Spleen (tissue), 11 donors: ENCODE measurements around the gene NECTIN1. TPM values are rescaled to one million over a fixed set of nuclear protein-coding genes. Genes with fewer than 3 reads are reported as not detected.
A peak's percentile ranks its signal among the peaks of the same experiment; 100 is the strongest.

Experiments used
- DNase-seq: peaks from one replicate; pipeline ENCODE4 v3.0.0-alpha.2; 2020
- H3K27ac ChIP-seq, 8 donors: fragments of 200-600 bp; sonication (generic) in 7 of 8; 1 replicate in 4 of 8; 2 replicates in 4 of 8; pipeline versions ENCODE4 v1.5.0 to v1.8.0; 2016 to 2021; ENCODE audit warnings: inconsistent platforms in 4 of 8, mild to moderate bottlenecking in 4 of 8, moderate library complexity in 1 of 8
- H3K27me3 ChIP-seq, 7 donors: fragments of 200-600 bp; sonication (generic) in 6 of 7; replicated peaks in 1 of 7; 1 replicate in 4 of 7; 2 replicates in 3 of 7; pipeline versions ENCODE4 v1.5.0 to v1.8.0; 2016 to 2021; ENCODE audit warnings: inconsistent platforms in 3 of 7, mild to moderate bottlenecking in 1 of 7
- H3K36me3 ChIP-seq, 6 donors: fragments of 200-600 bp; sonication (generic) in 5 of 6; 1 replicate in 4 of 6; 2 replicates in 2 of 6; pipeline versions ENCODE4 v1.5.0 to v1.8.0; 2016 to 2021; ENCODE audit warnings: inconsistent platforms in 2 of 6
- H3K4me1 ChIP-seq, 6 donors: fragments of 200-600 bp; sonication (generic) in 5 of 6; 1 replicate in 3 of 6; 2 replicates in 3 of 6; pipeline versions ENCODE4 v1.5.0 to v1.8.0; 2016 to 2021; ENCODE audit warnings: inconsistent platforms in 3 of 6
- H3K4me3 ChIP-seq, 8 donors: fragments of 200-600 bp; sonication (generic) in 7 of 8; 1 replicate in 4 of 8; 2 replicates in 4 of 8; pipeline versions ENCODE4 v1.5.0 to v1.8.0; 2016 to 2021; ENCODE audit warnings: inconsistent platforms in 4 of 8, mild to moderate bottlenecking in 4 of 8, moderate library complexity in 2 of 8
- H3K9me3 ChIP-seq, 8 donors: fragments of 200-600 bp; sonication (generic) in 7 of 8; 1 replicate in 4 of 8; 2 replicates in 4 of 8; pipeline versions ENCODE4 v1.5.0 to v1.8.0; 2016 to 2021; ENCODE audit warnings: inconsistent platforms in 4 of 8
- CTCF ChIP-seq, 11 experiments: fragments of 200-600 bp in 7 of 11; fragments of 450-650 bp in 4 of 11; sonication (generic) in 4 of 11; IDR thresholded peaks in 8 of 11; conservative IDR thresholded peaks in 3 of 11; 1 replicate in 7 of 11; 2 replicates in 4 of 11; pipeline versions ENCODE4 v1.4.0 to v1.8.0; 2016 to 2021; ENCODE audit warnings: antibody characterized with exemption in 11 of 11, inconsistent platforms in 4 of 11, mild to moderate bottlenecking in 1 of 11
- POLR2A ChIP-seq, 3 donors: fragments of 450-650 bp; IDR thresholded peaks; one replicate each; pipeline ENCODE4 v1.5.1; 2017; ENCODE audit warnings: antibody characterized with exemption in 3 of 3, mild to moderate bottlenecking in 1 of 3
- POLR2AphosphoS5 ChIP-seq, 3 donors: sonication (generic); formaldehyde crosslinking; IDR thresholded peaks; one replicate each; pipeline ENCODE4 v1.5.1; 2017; ENCODE audit warnings: antibody characterized with exemption in 3 of 3
- WGBS, 5 donors: extraction: QIAGEN DNeasy Blood & Tissue Kit in 3 of 5; methylation state at CpG; one replicate each; pipeline versions ENCODE4 v1.1.5 to v1.1.7; 2013 to 2018; 5-methylcytosine and 5-hydroxymethylcytosine counted together
- intact Hi-C: fragments of 100-400 bp; cut with DNase I; formaldehyde crosslinking; loops from one replicate; pipeline ENCODE4 v1.15.0; 2023; ENCODE audit warnings: low total_unique reads
- polyA plus RNA-seq, 3 donors: library from polyadenylated mRNA; stranded (reverse); fragments of 200-250 nt; gene quantifications; one replicate each; pipeline ENCODE4 v1.2.1, GENCODE V29; 2013
- total RNA-seq, 7 donors: library from RNA; depleted of rRNA in 3 of 7; stranded (reverse); fragments of >200 nt in 3 of 7; fragmentation: NEBNext Ultra II Directional in 4 of 7; extraction: Animal tissue kit (Norgen Biotek cat#: 25700) in 4 of 7; gene quantifications; one replicate each; pipeline versions ENCODE4 v1.1.0 to v1.2.1, GENCODE V29; 2016 to 2021
- donor health status: healthy with polysubstance abuse.
- donor health status: DM: no; HTN: no; CAD: no; lungs with moderate emphysema.
- donor health status: DM: no; HTN: no; CAD: no.
- donor health status: Bipolar disorder and iron deficiency.
- donor health status: healthy.
- donor health status: DM: no; HTN: no; CAD: no.
- donor health status: DM: yes; HTN: yes; CAD: no.

The NECTIN1 gene
- total and polyA plus RNA-seq, 10 donors = 0.67 to 16.2 (median 5.8) TPM

- 0 to 1% (median 1%) methylated on average over 12 to 48 of the region's 48 CpGs for WGBS, 5 donors
- Histone ChIP-seq H3K9me3 (no peaks in the 10 kb centered on the region), H3K27ac (peak overlapping the region in 7 of 8 donors; percentile 77 to 91 (median 88)), H3K4me1 (peaks cover 9 to 54% (median 41%) of the 10 kb centered on the region in 6 donors), H3K27me3 (peaks cover 0 to 35% (median 12%) of the 10 kb centered on the region in 7 donors), H3K36me3 (no peaks in the 10 kb centered on the region), H3K4me3 (peak overlapping the region; percentile 64 to 96 (median 84))
- intact Hi-C loops = no loop called here
- peak in 3 of 11 experiments; percentile 14 to 28 (median 25) for TF ChIP-seq CTCF (IDR thresholded peaks at IDR 0.05 in 8 of 11, conservative IDR thresholded peaks at IDR 0.05 in 3 of 11)
- no peak for TF ChIP-seq POLR2A (IDR thresholded peaks at IDR 0.05)
- DNase-seq = peak; percentile 90
Observed at GRCh38 chr11:119727523-119728151, 1.4 kb downstream of the NECTIN1 start.

GRCh38 chr11:119726585-119727522, 2.1 kb downstream of the NECTIN1 start:
- Histone ChIP-seq H3K27me3 (peaks cover 0 to 38% (median 12%) of the 10 kb centered on the region in 7 donors), H3K36me3 (no peaks in the 10 kb centered on the region), H3K9me3 (no peaks in the 10 kb centered on the region), H3K4me3 (peak overlapping the region; percentile 64 to 96 (median 84)), H3K4me1 (peaks cover 9 to 62% (median 42%) of the 10 kb centered on the region in 6 donors), H3K27ac (peak overlapping the region in 2 of 8 donors; percentile 88 to 89)
- intact Hi-C loops = no loop called here
- no peak for TF ChIP-seq POLR2AphosphoS5 (IDR thresholded peaks at IDR 0.05)
- TF ChIP-seq POLR2A (IDR thresholded peaks at IDR 0.05) = no peak
- TF ChIP-seq CTCF (IDR thresholded peaks at IDR 0.05 in 8 of 11, conservative IDR thresholded peaks at IDR 0.05 in 3 of 11) = no peak
- no peak for DNase-seq
- 20 to 53% (median 25%) methylated on average over 12 to 21 of the region's 21 CpGs for WGBS, 5 donors

GRCh38 chr11:119726150-119726553, 2.8 kb downstream of the NECTIN1 start:
- Histone ChIP-seq H3K27me3 (peaks cover 0 to 38% (median 12%) of the 10 kb centered on the region in 7 donors), H3K27ac (no peak overlapping the region), H3K4me1 (peaks cover 9 to 68% (median 44%) of the 10 kb centered on the region in 6 donors), H3K4me3 (peak overlapping the region in 2 of 8 donors; percentile 76 to 96), H3K36me3 (no peaks in the 10 kb centered on the region), H3K9me3 (no peaks in the 10 kb centered on the region)
- intact Hi-C loops = no loop called here
- TF ChIP-seq POLR2AphosphoS5 (IDR thresholded peaks at IDR 0.05) = no peak
- TF ChIP-seq CTCF (IDR thresholded peaks at IDR 0.05 in 8 of 11, conservative IDR thresholded peaks at IDR 0.05 in 3 of 11) = no peak
- no peak for TF ChIP-seq POLR2A (IDR thresholded peaks at IDR 0.05)
- DNase-seq = no peak
- 60 to 70% (median 63%) methylated on average over 4 to 6 of the region's 6 CpGs for WGBS, 5 donors

- WGBS, 5 donors = 81 to 96% (median 88%) methylated on average over 3 of the region's 3 CpGs
- Histone ChIP-seq H3K36me3 (no peaks in the 10 kb centered on the region), H3K9me3 (no peaks in the 10 kb centered on the region), H3K27ac (no peak overlapping the region), H3K4me1 (peaks cover 9 to 71% (median 40%) of the 10 kb centered on the region in 6 donors), H3K27me3 (peaks cover 0 to 28% (median 12%) of the 10 kb centered on the region in 7 donors), H3K4me3 (no peak overlapping the region)
- no peak for TF ChIP-seq CTCF (IDR thresholded peaks at IDR 0.05 in 8 of 11, conservative IDR thresholded peaks at IDR 0.05 in 3 of 11)
- no peak for TF ChIP-seq POLR2A (IDR thresholded peaks at IDR 0.05)
- TF ChIP-seq POLR2AphosphoS5 (IDR thresholded peaks at IDR 0.05) = no peak
- intact Hi-C loops = no loop called here
- no peak for DNase-seq
Observed at GRCh38 chr11:119724956-119725355, 4.0 kb downstream of the NECTIN1 start.
